Keratinocyte (primary cell): Measurements from ENCODE around the gene PKNOX1. TPM values are rescaled to one million over a fixed set of nuclear protein-coding genes. Genes with fewer than 3 reads are reported as not detected.

Experiments used
- DNase-seq: peaks from one replicate; pipeline ENCODE4 v3.0.0-alpha.2; 2011; ENCODE audit warnings: low read depth, missing footprints, low spot score
- FAIRE-seq: peaks from 2 replicates; lab custom pipeline; 2011; peaks lifted over from hg19 to GRCh38; lab: Jason Lieb, UNC
- H2AFZ ChIP-seq: 2 replicates; pipeline ENCODE4 v1.6.0; 2012; ENCODE audit warnings: low read length, control low read depth, inconsistent platforms; ENCODE audit not compliant: control insufficient read depth
- H3K27ac ChIP-seq: 2 replicates; pipeline ENCODE4 v1.5.1; 2011; ENCODE audit warnings: low read length; ENCODE audit not compliant: control insufficient read depth, insufficient read depth
- H3K27me3 ChIP-seq: 3 replicates; pipeline ENCODE4 v1.6.0; 2011; ENCODE audit warnings: low read length; ENCODE audit not compliant: control insufficient read depth, insufficient read depth; ENCODE audit errors: extremely low read depth
- H3K36me3 ChIP-seq, 2 experiments: 2 replicates in 1 of 2; 3 replicates in 1 of 2; pipeline ENCODE4 v1.5.1; 2011; ENCODE audit warnings: low read length in 2 of 2, mild to moderate bottlenecking in 1 of 2; ENCODE audit not compliant: control insufficient read depth in 2 of 2, insufficient read depth in 2 of 2; ENCODE audit errors: extremely low read depth in 1 of 2
- H3K4me1 ChIP-seq: 3 replicates; pipeline ENCODE4 v1.5.1; 2011; ENCODE audit warnings: low read length; ENCODE audit not compliant: control insufficient read depth, insufficient read depth; ENCODE audit errors: extremely low read depth
- H3K4me2 ChIP-seq: 3 replicates; pipeline ENCODE4 v1.6.0; 2011; ENCODE audit warnings: low read depth, low read length; ENCODE audit not compliant: control insufficient read depth, insufficient read depth; ENCODE audit errors: extremely low read depth
- H3K4me3 ChIP-seq, 3 experiments: fragments of 200-600 bp in 1 of 3; sonication (generic) in 1 of 3; 2 replicates in 2 of 3; 3 replicates in 1 of 3; pipeline ENCODE4 v1.5.1; 2011 to 2016; ENCODE audit warnings: low read length in 3 of 3, mild to moderate bottlenecking in 3 of 3, control low read depth in 2 of 3, inconsistent platforms in 1 of 3, low read depth in 1 of 3, mixed read lengths in 1 of 3, mixed run types in 1 of 3, moderate library complexity in 1 of 3; ENCODE audit not compliant: control insufficient read depth in 2 of 3, insufficient read depth in 2 of 3; ENCODE audit errors: extremely low read depth in 1 of 3
- H3K79me2 ChIP-seq: 2 replicates; pipeline ENCODE4 v1.6.0; 2012; ENCODE audit warnings: low read length; ENCODE audit not compliant: control insufficient read depth, insufficient read depth
- H3K9ac ChIP-seq: 3 replicates; pipeline ENCODE4 v1.6.0; 2011; ENCODE audit warnings: low read length; ENCODE audit not compliant: control insufficient read depth, insufficient read depth; ENCODE audit errors: extremely low read depth
- H3K9me1 ChIP-seq: 3 replicates; pipeline ENCODE4 v1.6.0; 2011; ENCODE audit warnings: low read length; ENCODE audit not compliant: control insufficient read depth, insufficient read depth; ENCODE audit errors: extremely low read depth
- H3K9me3 ChIP-seq: 2 replicates; pipeline ENCODE4 v1.5.1; 2012; ENCODE audit warnings: low read depth, low read length; ENCODE audit not compliant: control insufficient read depth
- H4K20me1 ChIP-seq: 3 replicates; pipeline ENCODE4 v1.6.0; 2011; ENCODE audit warnings: low read length; ENCODE audit not compliant: control insufficient read depth, insufficient read depth; ENCODE audit errors: extremely low read depth
- CTCF ChIP-seq, 3 experiments: IDR thresholded peaks in 1 of 3; conservative IDR thresholded peaks in 1 of 3; optimal IDR thresholded peaks in 1 of 3; 2 replicates in 2 of 3; 3 replicates in 1 of 3; pipeline versions ENCODE3 to v1.5.1; 2011; ENCODE audit warnings: low read length in 3 of 3, mild to moderate bottlenecking in 3 of 3, moderate library complexity in 2 of 3, control low read depth in 1 of 3, inconsistent platforms in 1 of 3; ENCODE audit not compliant: insufficient read depth in 2 of 3; ENCODE audit errors: extremely low read depth in 1 of 3
- EZH2 ChIP-seq: IDR thresholded peaks from one replicate; pipeline ENCODE4 v1.6.1; 2012; ENCODE audit warnings: inconsistent platforms, mild to moderate bottlenecking, low read length, moderate library complexity
- dilution Hi-C: fragments of 300-500 bp; cut with MboI; formaldehyde crosslinking; loops from one replicate; pipeline ENCODE4 v1.7.0; 2020; ENCODE audit warnings: low sequenced_read_pairs; ENCODE audit not compliant: extremely low pct_ligation_motif_present
- polyA plus RNA-seq, 5 experiments: library from polyadenylated mRNA; depleted of rRNA in 3 of 5; stranded (reverse) in 3 of 5; stranded (forward) in 1 of 5; unstranded in 1 of 5; fragments of >200 nt; gene quantifications; 1 replicate in 1 of 5; 2 replicates in 3 of 5; 3 replicates in 1 of 5; pipeline versions ENCODE4 v1.2.1 to v1.2.3, GENCODE V29; 2011 to 2012; ENCODE audit warnings: missing spikeins in 2 of 5, low read depth in 1 of 5, low replicate concordance in 1 of 5

PKNOX1 gene
- polyA plus RNA-seq, 1 donor (not counting 4 experiments of a cell fraction or from before 2014, with no cell fraction given) = 33.3 TPM

- DNase-seq (no peak), FAIRE-seq (no peak)
- no peaks in the 10 kb centered on the region for H3K36me3 ChIP-seq
- TF ChIP-seq CTCF (optimal IDR thresholded peaks at IDR 0.05 in 1 of 3, IDR thresholded peaks at IDR 0.05 in 1 of 3, conservative IDR thresholded peaks at IDR 0.05 in 1 of 3; ENCODE audit: extremely low read depth in 1 of 3, insufficient read depth in 2 of 3, low read length in 3 of 3) = no peak
- no peak for TF ChIP-seq EZH2
- no peak overlapping the region for H3K9ac ChIP-seq
- no peaks in the 10 kb centered on the region for H3K9me1 ChIP-seq
- peaks cover 9% of the 10 kb centered on the region for H3K79me2 ChIP-seq
- H3K9me3 ChIP-seq = no peaks in the 10 kb centered on the region
- no peak overlapping the region for H2AFZ ChIP-seq
- H3K4me2 ChIP-seq = no peak overlapping the region
- peaks cover 13% of the 10 kb centered on the region for H3K4me1 ChIP-seq
- dilution Hi-C loops = no loop called here
- H3K27ac ChIP-seq = no peak overlapping the region
- no peaks in the 10 kb centered on the region for H4K20me1 ChIP-seq
- H3K27me3 ChIP-seq = no peaks in the 10 kb centered on the region
- H3K4me3 ChIP-seq = no peak overlapping the region
These were observed 3.3 kb upstream of the PKNOX1 start for GRCh38 chr21:42970946-42971653.

DNA sequence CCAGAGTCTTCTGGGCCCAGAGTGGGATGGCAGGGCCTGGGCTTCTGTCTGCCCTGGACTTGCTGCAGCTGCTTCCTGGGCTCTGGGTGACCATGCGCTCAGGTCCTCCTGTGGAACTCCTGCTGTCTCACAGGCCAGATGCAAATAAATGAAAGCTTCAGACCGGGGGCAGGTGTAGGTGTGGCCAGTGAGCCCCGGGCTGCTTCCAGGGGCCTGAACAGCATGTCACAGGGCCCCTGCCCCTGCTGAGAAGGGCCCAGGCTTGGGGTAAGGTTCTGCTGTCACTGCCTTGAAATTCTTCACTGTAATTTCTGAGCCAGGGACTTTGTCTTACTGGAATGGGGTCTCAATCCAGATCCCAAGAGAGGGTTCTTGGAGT is 2.5 kb upstream of the PKNOX1 start:
- peaks cover 17% of the 10 kb centered on the region for H3K79me2 ChIP-seq
- dilution Hi-C loops = no loop called here
- no peak overlapping the region for H3K4me3 ChIP-seq
- no peak overlapping the region for H3K9ac ChIP-seq
- H3K4me1 ChIP-seq = peaks cover 15% of the 10 kb centered on the region
- no peak overlapping the region for H3K27ac ChIP-seq
- no peaks in the 10 kb centered on the region for H3K9me3 ChIP-seq
- no peaks in the 10 kb centered on the region for H3K36me3 ChIP-seq
- H4K20me1 ChIP-seq = no peaks in the 10 kb centered on the region
- DNase-seq (no peak), FAIRE-seq (no peak)
- H3K9me1 ChIP-seq = no peaks in the 10 kb centered on the region
- peak overlapping the region; percentile 51 for H2AFZ ChIP-seq
- TF ChIP-seq EZH2 (no peak), CTCF (optimal IDR thresholded peaks at IDR 0.05 in 1 of 3, IDR thresholded peaks at IDR 0.05 in 1 of 3, conservative IDR thresholded peaks at IDR 0.05 in 1 of 3; ENCODE audit: extremely low read depth in 1 of 3, insufficient read depth in 2 of 3, low read length in 3 of 3) (no peak)
- peak overlapping the region; percentile 5 for H3K4me2 ChIP-seq
- H3K27me3 ChIP-seq = no peaks in the 10 kb centered on the region
